GM18526 (cell line): ENCODE data around the gene CDC42EP4.

Experiments
- POLR2A ChIP-seq: IDR thresholded peaks from 3 replicates; pipeline ENCODE4 v1.6.1; 2011; ENCODE audit not compliant: insufficient read length; ENCODE audit errors: extremely low read depth

The CDC42EP4 gene

GRCh38 chr17:73316919-73317505, 5.2 kb upstream of the CDC42EP4 start:
- TF ChIP-seq POLR2A: no peak

GRCh38 chr17:73315471-73315870, 3.7 kb upstream of the CDC42EP4 start:
- no peak for TF ChIP-seq POLR2A

- no peak for TF ChIP-seq POLR2A
Observed at GRCh38 chr17:73313526-73314127, 1.8 kb upstream of the CDC42EP4 start.

GRCh38 chr17:73311428-73311780, 397 bp downstream of the CDC42EP4 start:
- no peak for TF ChIP-seq POLR2A

GRCh38 chr17:73309727-73310596, 1.8 kb downstream of the CDC42EP4 start:
- no peak for TF ChIP-seq POLR2A

GRCh38 chr17:73308017-73308823, 3.6 kb downstream of the CDC42EP4 start:
- TF ChIP-seq POLR2A: no peak

- TF ChIP-seq POLR2A: no peak
Observed at GRCh38 chr17:73307130-73307529, 4.7 kb downstream of the CDC42EP4 start.

- TF ChIP-seq POLR2A: no peak
Observed at GRCh38 chr17:73305845-73306836, 5.7 kb downstream of the CDC42EP4 start.

- TF ChIP-seq POLR2A: no peak
Observed at GRCh38 chr17:73304971-73305812, 6.6 kb downstream of the CDC42EP4 start.

DNA sequence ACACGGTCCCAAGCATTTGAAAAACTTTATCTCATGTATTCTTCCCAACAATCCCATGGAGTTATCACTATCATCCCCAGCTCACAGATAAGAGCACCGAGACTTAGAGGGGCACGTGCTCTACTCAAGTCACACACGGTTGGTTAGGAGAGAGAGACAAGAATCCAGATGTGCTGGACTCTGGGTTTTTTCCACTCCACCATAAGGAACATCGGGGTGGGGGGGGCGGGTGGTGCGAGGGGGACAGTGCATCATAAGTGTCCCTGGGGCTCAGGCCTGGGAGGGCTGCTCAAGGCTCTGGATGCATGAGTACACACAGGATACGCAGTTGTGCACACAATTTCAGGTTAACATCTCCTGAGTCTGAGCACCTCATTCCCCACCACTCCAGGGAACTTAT, 7.4 kb downstream of the CDC42EP4 start:
- TF ChIP-seq POLR2A: no peak

GRCh38 chr17:73302189-73302588, 9.6 kb downstream of the CDC42EP4 start:
- no peak for TF ChIP-seq POLR2A

GRCh38 chr17:73301369-73301768, 10.4 kb downstream of the CDC42EP4 start:
- no peak for TF ChIP-seq POLR2A

DNA sequence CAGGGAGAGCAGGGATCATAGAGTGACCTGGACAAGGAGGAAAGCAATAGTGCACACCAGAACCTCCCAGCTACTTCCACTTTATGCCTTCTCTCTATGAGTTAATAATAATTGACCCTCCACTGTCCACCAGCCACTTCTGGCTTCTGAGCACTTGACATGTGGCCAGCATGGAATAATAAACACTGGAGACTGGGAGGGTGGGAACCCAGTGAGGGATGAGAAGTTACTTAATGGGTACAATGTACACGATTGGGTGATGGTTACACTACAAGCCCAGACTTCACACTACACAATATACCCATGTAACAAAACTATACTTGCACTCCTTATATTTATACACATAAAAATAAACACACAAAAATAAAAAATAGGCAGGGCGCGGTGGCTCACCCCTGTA, 11.4 kb downstream of the CDC42EP4 start:
- no peak for TF ChIP-seq POLR2A
